Measurements from ENCODE around the gene SNRPA.
"Not testable (repeated sequence)": the region's sequence is repeated elsewhere in the genome, so short reads cannot be mapped to it uniquely, and the experiment has no call there.

SNRPA gene

GRCh38 chr19:40747536-40747935 is 3.5 kb upstream of the SNRPA start:
- no peak for DNase-seq

GRCh38 chr19:40750058-40750873 is 737 bp upstream of the SNRPA start, which contains the start of gene ACTMAP:
ACTMAP (minus strand) TSS chr19:40750477; CDS start chr19:40749803, 674 bp downstream.
- DNase-seq: peak; percentile 100

GRCh38 chr19:40752257-40752781 is 1.3 kb downstream of the SNRPA start:
- DNase-seq: no peak

- no peak for DNase-seq
Observed at GRCh38 chr19:40754611-40755247, 3.7 kb downstream of the SNRPA start.

GRCh38 chr19:40755248-40755624 is 4.2 kb downstream of the SNRPA start:
- no peak for DNase-seq

- DNase-seq: no peak
Observed at GRCh38 chr19:40755791-40756190, 4.8 kb downstream of the SNRPA start.

GRCh38 chr19:40756502-40757110 is 5.6 kb downstream of the SNRPA start:
- no peak for DNase-seq

GRCh38 chr19:40758491-40758890 is 7.5 kb downstream of the SNRPA start:
- no peak for DNase-seq

GRCh38 chr19:40759352-40759751 is 8.3 kb downstream of the SNRPA start:
- DNase-seq: no peak

- DNase-seq: no peak
Observed at GRCh38 chr19:40762754-40763470, 11.9 kb downstream of the SNRPA start.

- no peak for DNase-seq
Observed at GRCh38 chr19:40763526-40763925, 12.5 kb downstream of the SNRPA start.

- no peak for DNase-seq
Observed at GRCh38 chr19:40763963-40764362, 13.0 kb downstream of the SNRPA start.

- DNase-seq: not testable (repeated sequence)
Observed at GRCh38 chr19:40766385-40766784, 15.4 kb downstream of the SNRPA start.

GRCh38 chr19:40768869-40769268 is 17.9 kb downstream of the SNRPA start:
- DNase-seq: no peak

- peak; percentile 59 for DNase-seq
Observed at GRCh38 chr19:40771101-40771862, 20.3 kb downstream of the SNRPA start.

- no peak for DNase-seq
Observed at GRCh38 chr19:40774916-40775631, 24.1 kb downstream of the SNRPA start, which contains the start of gene MIA. MIA (plus strand) TSS chr19:40775521; CDS start chr19:40775543, 22 bp downstream.

- no peak for DNase-seq
Observed at GRCh38 chr19:40775632-40776022, 24.6 kb downstream of the SNRPA start.

GRCh38 chr19:40776364-40776763 is 25.4 kb downstream of the SNRPA start:
- DNase-seq: no peak

- peak; percentile 96 for DNase-seq
Observed at GRCh38 chr19:40776932-40777644, 26.1 kb downstream of the SNRPA start.

- DNase-seq: no peak
Observed at GRCh38 chr19:40777645-40777936, 26.6 kb downstream of the SNRPA start.
